ENCODE measurements around the gene INHBB. TPM values are rescaled to one million over a fixed set of nuclear protein-coding genes. Genes with fewer than 3 reads are reported as not detected.

INHBB gene
- total and polyA plus RNA-seq, 4 donors = 0.97 to 7.8 (median 5.8) TPM

DNA sequence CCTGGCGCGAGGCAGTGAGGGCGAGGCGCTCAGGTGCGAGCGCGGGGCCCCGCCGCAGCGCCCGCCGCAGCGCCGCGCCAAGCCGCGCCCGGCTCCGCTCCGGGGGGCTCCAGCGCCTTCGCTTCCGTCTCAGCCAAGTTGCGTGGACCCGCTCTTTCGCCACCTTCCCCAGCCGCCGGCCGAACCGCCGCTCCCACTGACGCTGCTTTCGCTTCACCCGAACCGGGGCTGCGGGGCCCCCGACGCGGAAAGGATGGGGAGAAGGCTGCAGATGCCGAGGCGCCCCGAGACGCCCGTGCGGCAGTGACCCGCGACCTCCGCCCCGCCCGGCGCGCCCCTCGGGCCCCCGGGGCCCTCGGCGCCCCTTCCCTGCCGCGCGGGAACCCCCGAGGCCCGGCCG is 328 bp upstream of the INHBB start:
- H3K27me3 ChIP-seq (ENCODE audit: control insufficient read depth in 3 of 3, insufficient read depth in 3 of 3, low read length in 2 of 3) = peaks cover 0 to 74% (median 48%) of the 10 kb centered on the region in 3 donors
- no peaks in the 10 kb centered on the region for H3K9me3 ChIP-seq (ENCODE audit: control insufficient read depth in 4 of 4, insufficient read depth in 3 of 4, low read length in 3 of 4)
- DNase-seq = no peak
- WGBS, 2 donors = 0 to 1% methylated on average over 44 to 62 of the region's 62 CpGs
- peak overlapping the region; percentile 42 for H3K4me3 ChIP-seq
- peaks cover 0 to 26% (median 4%) of the 10 kb centered on the region in 5 donors for H3K4me1 ChIP-seq (ENCODE audit: control insufficient read depth in 5 of 5, insufficient read depth in 5 of 5, low read length in 5 of 5)
- ATAC-seq (ENCODE audit: insufficient read depth, low FRiP score) = no peak
- TF ChIP-seq, protein P1, sequence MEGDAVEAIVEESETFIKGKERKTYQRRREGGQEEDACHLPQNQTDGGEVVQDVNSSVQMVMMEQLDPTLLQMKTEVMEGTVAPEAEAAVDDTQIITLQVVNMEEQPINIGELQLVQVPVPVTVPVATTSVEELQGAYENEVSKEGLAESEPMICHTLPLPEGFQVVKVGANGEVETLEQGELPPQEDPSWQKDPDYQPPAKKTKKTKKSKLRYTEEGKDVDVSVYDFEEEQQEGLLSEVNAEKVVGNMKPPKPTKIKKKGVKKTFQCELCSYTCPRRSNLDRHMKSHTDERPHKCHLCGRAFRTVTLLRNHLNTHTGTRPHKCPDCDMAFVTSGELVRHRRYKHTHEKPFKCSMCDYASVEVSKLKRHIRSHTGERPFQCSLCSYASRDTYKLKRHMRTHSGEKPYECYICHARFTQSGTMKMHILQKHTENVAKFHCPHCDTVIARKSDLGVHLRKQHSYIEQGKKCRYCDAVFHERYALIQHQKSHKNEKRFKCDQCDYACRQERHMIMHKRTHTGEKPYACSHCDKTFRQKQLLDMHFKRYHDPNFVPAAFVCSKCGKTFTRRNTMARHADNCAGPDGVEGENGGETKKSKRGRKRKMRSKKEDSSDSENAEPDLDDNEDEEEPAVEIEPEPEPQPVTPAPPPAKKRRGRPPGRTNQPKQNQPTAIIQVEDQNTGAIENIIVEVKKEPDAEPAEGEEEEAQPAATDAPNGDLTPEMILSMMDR (IDR thresholded peaks at IDR 0.05; ENCODE audit: control extremely low read depth, extremely low read depth) = no peak
- H3K9ac ChIP-seq (ENCODE audit: insufficient read depth in 1 of 2, low read length in 2 of 2) = no peak overlapping the region
- no peaks in the 10 kb centered on the region for H3K36me3 ChIP-seq (ENCODE audit: control insufficient read depth in 4 of 4, insufficient read depth in 4 of 4, low read length in 4 of 4)
- no peak overlapping the region for H3K27ac ChIP-seq (ENCODE audit: low read depth in 1 of 2, low read length in 1 of 2)

DNA sequence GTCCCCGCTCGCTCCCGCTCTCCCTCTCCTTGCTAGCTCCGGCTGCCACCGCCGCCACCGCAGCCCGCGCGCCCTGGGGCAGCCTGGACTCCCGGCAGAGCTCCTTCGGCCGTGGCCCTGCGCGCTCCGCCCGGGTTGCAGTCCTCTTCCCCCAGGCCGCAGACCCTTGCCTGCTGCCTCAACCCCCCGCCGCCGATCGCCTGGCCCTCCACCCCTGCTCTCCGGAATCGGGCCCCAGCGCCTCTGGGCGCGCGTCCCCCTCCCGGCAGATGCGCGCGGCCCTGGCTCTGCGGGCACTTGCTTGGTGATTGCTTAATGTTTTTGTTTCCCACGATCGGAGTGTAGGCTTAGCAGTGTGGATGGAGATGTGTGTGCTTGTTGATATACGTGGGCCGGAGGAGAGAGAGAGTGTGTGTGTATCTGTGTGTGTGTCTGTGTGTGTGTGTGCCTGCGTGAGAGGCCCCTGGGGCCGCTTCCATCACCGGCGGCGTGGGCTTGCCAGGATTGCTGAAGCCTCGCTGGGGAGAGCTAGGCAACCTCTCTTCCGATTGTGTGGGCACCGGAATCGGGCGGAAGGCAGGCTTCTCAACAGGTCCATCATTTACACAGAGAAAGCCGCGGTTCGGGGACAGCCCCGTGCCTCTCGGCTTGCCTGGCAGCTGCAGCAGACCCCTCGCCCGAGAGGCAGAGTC is 877 bp downstream of the INHBB start:
- no peaks in the 10 kb centered on the region for H3K9me3 ChIP-seq (ENCODE audit: control insufficient read depth in 4 of 4, insufficient read depth in 3 of 4, low read length in 3 of 4)
- H3K27ac ChIP-seq (ENCODE audit: low read depth in 1 of 2, low read length in 1 of 2) = peak overlapping the region in 1 of 2 donors; percentile 10
- DNase-seq = no peak
- H3K36me3 ChIP-seq (ENCODE audit: control insufficient read depth in 4 of 4, insufficient read depth in 4 of 4, low read length in 4 of 4) = no peaks in the 10 kb centered on the region
- 1 to 2% methylated on average over 46 to 54 of the region's 54 CpGs for WGBS, 2 donors
- peaks cover 0 to 71% (median 50%) of the 10 kb centered on the region in 3 donors for H3K27me3 ChIP-seq (ENCODE audit: control insufficient read depth in 3 of 3, insufficient read depth in 3 of 3, low read length in 2 of 3)
- TF ChIP-seq, protein P1 (IDR thresholded peaks at IDR 0.05; ENCODE audit: control extremely low read depth, extremely low read depth) = no peak
- H3K9ac ChIP-seq (ENCODE audit: insufficient read depth in 1 of 2, low read length in 2 of 2) = no peak overlapping the region
- H3K4me3 ChIP-seq = peak overlapping the region; percentile 43
- H3K4me1 ChIP-seq (ENCODE audit: control insufficient read depth in 5 of 5, insufficient read depth in 5 of 5, low read length in 5 of 5) = peaks cover 0 to 26% (median 4%) of the 10 kb centered on the region in 5 donors
- ATAC-seq (ENCODE audit: insufficient read depth, low FRiP score) = no peak

DNA sequence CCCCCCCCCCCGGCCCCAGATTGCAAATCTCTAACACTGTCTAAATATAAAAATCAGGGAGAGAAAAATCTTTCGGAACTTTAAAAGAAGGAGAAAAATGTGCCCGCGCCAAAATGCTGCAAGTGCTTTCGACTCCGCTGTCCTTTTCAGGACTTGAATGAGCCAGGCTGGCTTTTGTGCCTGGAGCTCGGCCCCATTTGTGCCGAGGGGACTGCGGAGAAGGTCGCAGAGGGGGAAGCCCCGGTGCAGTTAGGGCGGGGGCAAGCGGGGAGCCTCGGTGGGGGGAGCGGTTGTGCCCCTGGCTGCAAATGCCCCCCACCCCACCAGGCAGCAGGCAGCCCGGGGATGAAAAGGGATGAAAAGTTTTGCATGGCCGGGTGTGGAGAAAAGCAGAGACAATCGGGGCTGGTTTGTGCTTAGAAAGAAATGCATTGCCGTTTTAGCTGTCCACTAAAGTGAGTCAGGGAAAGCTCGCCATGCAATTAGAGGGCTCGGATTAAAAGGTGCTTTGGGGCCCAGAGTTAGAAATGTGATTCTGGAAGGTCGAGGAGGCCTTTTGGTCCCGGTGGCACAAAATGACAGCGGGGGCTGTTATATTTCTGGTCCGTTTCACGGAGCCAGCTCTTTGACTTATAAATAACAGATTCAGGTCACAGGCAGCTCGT is 1.6 kb downstream of the INHBB start:
- no peak overlapping the region for H3K27ac ChIP-seq (ENCODE audit: low read depth in 1 of 2, low read length in 1 of 2)
- peaks cover 0 to 26% (median 4%) of the 10 kb centered on the region in 5 donors for H3K4me1 ChIP-seq (ENCODE audit: control insufficient read depth in 5 of 5, insufficient read depth in 5 of 5, low read length in 5 of 5)
- H3K4me3 ChIP-seq = no peak overlapping the region
- WGBS, 2 donors = 7 to 9% methylated on average over 26 to 27 of the region's 27 CpGs
- no peaks in the 10 kb centered on the region for H3K9me3 ChIP-seq (ENCODE audit: control insufficient read depth in 4 of 4, insufficient read depth in 3 of 4, low read length in 3 of 4)
- ATAC-seq (ENCODE audit: insufficient read depth, low FRiP score) (no peak), DNase-seq (peak; percentile 33 to 50 (median 43))
- H3K27me3 ChIP-seq (ENCODE audit: control insufficient read depth in 3 of 3, insufficient read depth in 3 of 3, low read length in 2 of 3) = peaks cover 0 to 67% (median 43%) of the 10 kb centered on the region in 3 donors
- TF ChIP-seq, protein P1 (IDR thresholded peaks at IDR 0.05; ENCODE audit: control extremely low read depth, extremely low read depth) = no peak
- no peaks in the 10 kb centered on the region for H3K36me3 ChIP-seq (ENCODE audit: control insufficient read depth in 4 of 4, insufficient read depth in 4 of 4, low read length in 4 of 4)
- no peak overlapping the region for H3K9ac ChIP-seq (ENCODE audit: insufficient read depth in 1 of 2, low read length in 2 of 2)
